ENCODE data around the gene SLC30A9. TPM values are rescaled to one million over a fixed set of nuclear protein-coding genes. Genes with fewer than 3 reads are reported as not detected.

SLC30A9 gene
- total RNA-seq = 43.0 and 48.6 TPM in 2 replicates

GRCh38 chr4:41990365-41991111 is at the start of gene SLC30A9:
Gene SLC30A9, plus strand, starts transcription at chr4:41990530. Its CDS starts 122 bp downstream, at chr4:41990652.
- peak; percentile 72 for DNase-seq (ENCODE audit: extremely low read depth, low read depth, low spot score)

DNA sequence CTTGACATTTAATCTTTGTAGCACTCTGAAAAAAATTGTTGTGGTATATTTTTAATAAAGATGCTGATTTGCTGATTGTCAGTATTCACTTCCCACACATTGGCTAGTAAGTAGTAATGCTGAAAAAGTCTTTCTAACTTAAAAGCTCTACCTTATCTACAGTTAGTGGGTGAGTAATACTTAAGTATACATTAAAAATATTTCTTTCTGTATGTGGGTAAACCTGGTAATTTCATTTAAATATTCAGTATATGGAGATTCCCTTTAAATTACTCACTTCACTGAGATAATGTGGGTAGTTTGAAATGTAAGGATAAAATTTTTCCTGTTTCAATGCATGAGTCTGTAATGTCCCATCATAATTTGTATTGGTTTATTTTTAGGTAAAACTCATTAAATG is 49.5 kb upstream of the SLC30A9 start:
- DNase-seq (ENCODE audit: extremely low read depth, low read depth, low spot score) = no peak

DNA sequence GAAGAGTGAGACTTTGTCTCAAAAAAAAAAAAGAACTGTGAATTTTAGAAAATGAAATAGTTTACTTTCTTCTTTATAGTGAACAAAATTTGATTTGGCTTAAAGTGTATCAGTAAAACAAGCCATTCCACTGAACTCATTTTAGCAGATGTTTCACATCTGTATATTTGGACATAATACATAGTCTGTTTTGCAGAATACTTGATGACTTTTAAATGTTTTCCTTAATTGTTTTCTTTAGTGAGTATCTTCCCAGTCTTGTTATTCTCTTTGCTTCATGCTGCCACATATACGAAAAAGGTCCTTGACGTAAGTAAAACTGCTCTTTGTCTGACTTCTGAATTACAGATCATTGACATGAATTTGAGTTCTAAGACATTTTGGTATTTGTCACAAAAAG is 46.8 kb upstream of the SLC30A9 start:
- DNase-seq (ENCODE audit: extremely low read depth, low read depth, low spot score) = no peak

DNA sequence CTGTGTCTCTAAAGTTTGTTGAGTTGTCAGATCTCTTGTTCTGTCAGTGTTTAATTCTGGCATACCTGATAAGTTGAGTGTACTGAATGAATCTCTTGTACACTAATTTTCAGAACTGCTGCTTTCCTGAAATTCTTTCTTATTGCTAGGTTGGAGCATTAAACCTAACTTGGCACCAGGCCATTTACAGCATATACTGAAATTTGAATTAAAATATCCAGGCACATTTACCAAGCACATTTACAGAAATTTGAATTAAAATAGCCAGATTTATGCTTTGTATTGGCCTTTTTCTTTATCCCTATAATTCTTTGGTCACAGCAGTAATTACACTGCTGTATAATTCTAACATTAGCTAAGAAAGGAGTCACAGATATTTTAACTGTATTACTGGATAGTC is 46.2 kb upstream of the SLC30A9 start:
- DNase-seq (ENCODE audit: extremely low read depth, low read depth, low spot score) = no peak

DNA sequence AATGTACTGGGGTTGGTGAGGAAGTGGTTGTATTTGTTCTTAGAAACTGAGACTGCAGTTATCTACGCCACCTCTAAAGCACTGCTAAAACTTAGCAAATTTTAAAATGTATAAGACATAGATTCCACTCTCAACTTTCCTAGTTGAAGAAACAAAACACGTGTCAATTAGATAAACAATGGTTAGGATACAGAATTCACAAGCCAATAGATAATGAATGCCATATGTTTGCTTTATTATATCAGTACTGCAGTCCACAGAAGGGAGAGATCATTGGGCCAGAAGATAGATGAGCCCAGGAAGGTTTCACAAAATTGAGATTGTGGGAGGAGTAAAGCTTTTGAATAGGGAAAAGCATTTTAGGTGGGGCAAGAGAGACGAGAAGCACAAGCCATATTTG is 40.8 kb upstream of the SLC30A9 start:
- no peak for DNase-seq (ENCODE audit: extremely low read depth, low read depth, low spot score)

DNA sequence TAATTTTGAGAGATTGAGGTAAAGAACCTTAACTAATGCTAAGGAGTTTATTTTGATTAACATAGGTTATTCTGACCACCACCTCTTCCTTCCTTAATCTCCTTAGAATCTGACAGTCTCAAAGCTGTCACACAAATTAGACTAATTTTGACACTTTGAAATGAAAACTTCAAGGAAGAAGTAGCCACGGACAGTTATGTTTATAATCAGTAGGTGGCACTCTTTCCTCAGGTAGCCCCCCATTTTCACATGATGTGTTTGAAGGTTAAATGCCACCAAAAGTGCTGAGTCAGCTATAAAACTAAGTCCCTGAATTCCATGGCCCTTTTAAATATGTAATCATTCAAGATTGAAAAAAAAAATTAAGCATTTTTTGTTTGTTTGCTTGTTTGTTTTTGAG is 32.7 kb upstream of the SLC30A9 start:
- DNase-seq (ENCODE audit: extremely low read depth, low read depth, low spot score) = no peak

DNA sequence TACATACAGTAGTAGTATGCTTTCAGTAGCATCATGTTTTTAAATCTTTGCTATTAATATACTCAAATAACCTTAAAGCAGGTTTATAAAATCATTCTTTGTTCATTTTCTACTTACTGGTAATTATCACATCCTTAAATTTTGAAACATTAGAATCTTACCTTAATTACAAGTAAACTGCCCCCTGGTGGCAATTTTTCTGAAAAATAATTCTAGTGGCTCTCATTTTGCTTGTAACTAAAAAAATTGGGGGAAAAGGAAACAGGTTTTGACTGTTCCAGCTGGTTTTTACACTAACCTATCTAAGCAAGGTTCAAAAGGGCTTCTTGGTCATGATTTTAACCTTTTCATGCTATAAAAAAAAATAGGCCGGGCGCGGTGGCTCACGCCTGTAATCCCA is 27.2 kb upstream of the SLC30A9 start:
- DNase-seq (ENCODE audit: extremely low read depth, low read depth, low spot score) = peak; percentile 7

DNA sequence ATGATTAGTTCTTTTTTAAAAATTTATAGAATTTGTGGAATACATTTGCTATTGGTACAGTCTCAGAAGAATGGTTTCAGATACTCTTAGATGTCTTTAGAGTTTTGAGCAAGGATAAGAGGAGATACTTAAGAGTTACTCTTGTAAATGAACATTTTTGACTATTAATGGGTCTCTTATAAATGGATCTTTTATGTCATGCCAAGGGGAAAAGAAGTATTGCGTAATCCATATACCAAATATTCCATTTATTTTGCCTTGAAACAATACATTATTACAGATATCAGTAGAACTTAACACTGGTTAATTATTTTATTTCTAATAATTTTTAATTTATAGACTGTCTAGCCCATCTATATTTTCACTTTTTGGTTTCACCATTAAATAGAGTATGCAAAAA is 25.9 kb upstream of the SLC30A9 start:
- no peak for DNase-seq (ENCODE audit: extremely low read depth, low read depth, low spot score)

- DNase-seq (ENCODE audit: extremely low read depth, low read depth, low spot score) = no peak
These were observed 22.9 kb upstream of the SLC30A9 start for GRCh38 chr4:41967392-41967791.

- no peak for DNase-seq (ENCODE audit: extremely low read depth, low read depth, low spot score)
These were observed 20.7 kb upstream of the SLC30A9 start for GRCh38 chr4:41969671-41970070.

- DNase-seq (ENCODE audit: extremely low read depth, low read depth, low spot score) = no peak
These were observed 15.0 kb upstream of the SLC30A9 start for GRCh38 chr4:41975341-41975740.

- DNase-seq (ENCODE audit: extremely low read depth, low read depth, low spot score) = no peak
These were observed 13.4 kb upstream of the SLC30A9 start for GRCh38 chr4:41976775-41977516.

GRCh38 chr4:41977709-41978108 is 12.6 kb upstream of the SLC30A9 start:
- DNase-seq (ENCODE audit: extremely low read depth, low read depth, low spot score) = no peak

DNA sequence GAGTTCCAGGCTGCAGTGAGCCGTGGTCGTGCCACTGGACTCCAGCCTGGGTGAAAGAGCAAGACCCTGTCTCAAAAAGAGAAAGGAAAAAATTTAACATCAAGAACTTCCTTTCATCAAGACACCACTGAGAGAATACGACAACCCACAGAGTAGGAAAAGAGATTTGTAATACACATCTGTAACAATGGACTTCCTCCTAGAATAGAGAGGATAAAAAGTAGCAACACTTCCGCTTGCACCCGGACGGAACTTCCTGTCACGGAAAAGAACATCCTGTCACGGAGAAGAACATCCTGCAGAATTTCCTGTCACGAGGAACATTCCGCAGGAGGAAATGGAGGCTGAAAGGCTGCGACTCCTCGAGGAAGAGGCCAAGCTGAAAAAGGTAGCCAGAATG is 8.9 kb upstream of the SLC30A9 start, which contains the start of gene DCAF4L1:
TSS of gene DCAF4L1 (plus strand) at position 301 of the 400 bp plus-strand sequence. CDS start at position 338, 37 bp downstream.
- no peak for DNase-seq (ENCODE audit: extremely low read depth, low read depth, low spot score)

DNA sequence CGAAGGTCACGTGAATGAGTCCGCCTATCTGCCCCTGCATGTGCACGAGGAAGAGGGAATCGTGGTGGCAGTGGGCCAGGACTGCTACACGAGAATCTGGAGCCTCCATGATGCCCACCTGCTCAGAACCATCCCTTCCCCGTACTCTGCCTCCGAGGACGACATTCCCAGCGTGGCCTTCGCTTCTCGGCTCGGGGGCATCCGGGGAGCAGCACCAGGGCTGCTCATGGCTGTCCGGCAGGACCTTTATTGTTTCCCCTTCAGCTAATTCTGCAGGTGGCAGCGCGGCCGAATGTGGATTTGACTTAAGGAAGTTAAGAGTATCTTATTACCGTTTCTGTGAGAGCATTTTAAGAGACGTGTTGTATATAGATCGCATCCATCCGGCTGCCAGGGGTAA is 7.6 kb upstream of the SLC30A9 start:
- no peak for DNase-seq (ENCODE audit: extremely low read depth, low read depth, low spot score)

DNA sequence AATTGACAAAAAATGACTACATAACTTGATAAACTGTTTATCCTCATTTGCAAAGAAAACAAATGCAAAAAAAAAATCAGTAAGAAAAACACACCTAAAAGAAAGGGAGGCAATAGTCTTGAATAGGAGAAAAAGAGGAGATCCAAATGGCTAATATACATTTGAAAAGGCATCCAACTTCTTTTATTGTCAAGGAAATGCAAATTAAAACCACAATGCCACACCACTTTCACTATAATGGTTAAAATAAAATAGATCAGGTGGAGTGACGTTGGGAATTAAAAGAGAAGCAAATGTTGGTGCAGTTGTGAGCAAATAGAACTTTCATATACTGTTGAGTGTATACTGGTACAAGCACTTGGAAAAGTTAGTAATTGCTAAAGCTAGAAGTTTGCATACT is 5.2 kb upstream of the SLC30A9 start:
- no peak for DNase-seq (ENCODE audit: extremely low read depth, low read depth, low spot score)

DNA sequence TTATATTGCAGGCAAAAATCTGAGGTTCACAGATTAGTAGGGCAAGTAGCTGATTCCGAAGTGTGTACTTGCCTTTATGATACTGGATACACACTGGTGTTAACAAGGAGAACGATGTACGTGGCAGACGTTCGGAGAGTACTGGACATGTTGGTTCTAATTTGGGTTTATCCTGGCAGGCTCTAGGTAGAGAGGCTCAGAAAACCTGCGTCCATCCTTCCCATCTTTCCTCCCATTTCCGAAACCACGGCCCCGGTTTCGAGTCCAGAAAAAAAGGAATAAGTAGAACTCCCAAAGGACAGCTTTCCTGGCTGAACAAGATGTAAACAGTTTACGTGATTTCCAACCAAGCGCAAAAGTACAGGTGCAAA is 351 bp upstream of the SLC30A9 start:
- DNase-seq (ENCODE audit: extremely low read depth, low read depth, low spot score) = peak; percentile 5

GRCh38 chr4:41991916-41992767 is 1.8 kb downstream of the SLC30A9 start:
- DNase-seq (ENCODE audit: extremely low read depth, low read depth, low spot score) = no peak

- no peak for DNase-seq (ENCODE audit: extremely low read depth, low read depth, low spot score)
These were observed 2.9 kb downstream of the SLC30A9 start for GRCh38 chr4:41992967-41993857.

- no peak for DNase-seq (ENCODE audit: extremely low read depth, low read depth, low spot score)
These were observed 4.2 kb downstream of the SLC30A9 start for GRCh38 chr4:41994461-41994985.
